Activated CD4-positive, alpha-beta memory T cell treated with anti-CD3 and anti-CD28 coated beads for 36 hours (primary cell): ENCODE results near the gene ARFGAP1. TPM values are rescaled to one million over a fixed set of nuclear protein-coding genes. Genes with fewer than 3 reads are reported as not detected.

Experiments used
- CTCF ChIA-PET: fragments of 350-600 bp; sonication (Branson Sonifier 250); formaldehyde crosslinking; loops from one replicate; lab custom pipeline; 2021; ENCODE audit warnings: antibody characterized with exemption, inconsistent platforms; lab: Charles Lee
- POLR2A ChIA-PET: fragments of 350-600 bp; sonication (Branson Sonifier 250); formaldehyde crosslinking; loops from one replicate; lab custom pipeline; 2021; ENCODE audit warnings: antibody characterized with exemption; lab: Charles Lee
- DNase-seq: peaks from one replicate; pipeline ENCODE4 v3.0.0-alpha.2; 2020
- H3K27ac Mint-ChIP-seq: one replicate; pipeline ENCODE4 v1.8.0; 2021; ENCODE audit warnings: mixed read lengths
- H3K27me3 Mint-ChIP-seq: one replicate; pipeline ENCODE4 v1.8.0; 2021; ENCODE audit warnings: mixed read lengths
- H3K36me3 Mint-ChIP-seq: one replicate; pipeline ENCODE4 v1.8.0; 2021; ENCODE audit warnings: mixed read lengths
- H3K4me1 Mint-ChIP-seq: one replicate; pipeline ENCODE4 v1.8.0; 2021; ENCODE audit warnings: low read depth, mixed read lengths
- H3K4me3 Mint-ChIP-seq: one replicate; pipeline ENCODE4 v1.8.0; 2021; ENCODE audit warnings: mild to moderate bottlenecking, mixed read lengths
- H3K9me3 Mint-ChIP-seq: one replicate; pipeline ENCODE4 v1.8.0; 2021; ENCODE audit warnings: mixed read lengths
- intact Hi-C: fragments of 100-400 bp; cut with micrococcal nuclease; formaldehyde crosslinking; loops from one replicate; pipeline ENCODE4 v1.15.1; 2023
- total RNA-seq, 2 experiments: library from RNA; stranded (reverse); gene quantifications; one replicate each; pipeline ENCODE4 v1.2.3, GENCODE V29; 2021

ARFGAP1 gene
- total RNA-seq, 2 experiments from 2014 or later: 68.4 to 72.4 TPM

GRCh38 chr20:63264000-63264399, 8.6 kb upstream of the ARFGAP1 start:
- intact Hi-C loops: no loop called here
- H3K9me3 Mint-ChIP-seq: no peaks in the 10 kb centered on the region
- ChIA-PET POLR2A (no interaction called here), CTCF (no interaction called here)
- H3K4me1 Mint-ChIP-seq: peaks cover 2% of the 10 kb centered on the region
- H3K27ac Mint-ChIP-seq: no peak overlapping the region
- no peaks in the 10 kb centered on the region for H3K36me3 Mint-ChIP-seq
- DNase-seq: no peak
- H3K27me3 Mint-ChIP-seq: peaks cover 15% of the 10 kb centered on the region
- H3K4me3 Mint-ChIP-seq: no peak overlapping the region

- Mint-ChIP-seq H3K27ac (no peak overlapping the region), H3K4me1 (peaks cover 2% of the 10 kb centered on the region), H3K36me3 (no peaks in the 10 kb centered on the region), H3K27me3 (peaks cover 11% of the 10 kb centered on the region), H3K4me3 (no peak overlapping the region), H3K9me3 (no peaks in the 10 kb centered on the region)
- CTCF ChIA-PET: interaction anchor here (2.2 kb wide), 1 partner anchor 41 kb away, joined by 12 read pairs; no protein-coding TSS in a partner anchor
- intact Hi-C loops: no loop called here
- no peak for DNase-seq
- POLR2A ChIA-PET: no interaction called here
Observed at GRCh38 chr20:63264519-63264918, 8.1 kb upstream of the ARFGAP1 start.

DNA sequence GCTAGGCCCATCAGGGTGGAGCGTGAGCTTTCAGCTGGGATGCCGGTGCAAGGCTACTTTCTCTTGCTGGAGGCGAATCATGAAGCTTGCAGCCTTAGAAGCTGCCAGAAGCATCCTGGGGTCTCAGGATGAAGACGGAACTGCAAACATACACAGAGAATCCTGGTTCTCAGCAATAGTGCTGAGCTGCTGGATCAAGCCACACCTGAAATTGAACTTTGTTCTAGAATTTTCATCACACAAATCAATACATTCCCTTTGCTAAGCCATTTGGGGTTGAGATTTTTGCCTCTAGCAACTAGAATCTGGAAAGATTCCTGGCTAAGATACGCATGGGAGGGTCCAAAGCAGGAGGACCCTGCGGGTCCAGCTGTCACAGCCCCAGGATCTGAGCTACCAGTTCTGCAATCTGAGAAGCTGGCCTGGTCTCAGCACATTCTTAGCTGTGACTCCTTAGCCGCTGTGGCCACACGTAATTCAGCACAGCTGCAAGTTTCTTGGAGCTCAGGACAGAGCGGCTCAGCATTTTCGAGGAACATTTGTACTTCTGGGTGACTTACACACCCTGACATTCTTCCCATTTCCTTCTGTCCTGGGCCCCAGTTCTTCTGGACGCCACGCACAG, 6.6 kb upstream of the ARFGAP1 start:
- Mint-ChIP-seq H3K4me3 (no peak overlapping the region), H3K4me1 (peaks cover 2% of the 10 kb centered on the region), H3K27me3 (peaks cover 11% of the 10 kb centered on the region), H3K27ac (no peak overlapping the region), H3K9me3 (no peaks in the 10 kb centered on the region), H3K36me3 (no peaks in the 10 kb centered on the region)
- CTCF ChIA-PET: interaction anchor here (2.2 kb wide), 1 partner anchor 42 kb away, joined by 12 read pairs; no protein-coding TSS in a partner anchor
- intact Hi-C loops: no loop called here
- POLR2A ChIA-PET: no interaction called here
- DNase-seq: no peak

- peaks cover 6% of the 10 kb centered on the region for H3K4me1 Mint-ChIP-seq
- no peak overlapping the region for H3K4me3 Mint-ChIP-seq
- no peak for DNase-seq
- intact Hi-C loops: no loop called here
- H3K36me3 Mint-ChIP-seq: no peaks in the 10 kb centered on the region
- peaks cover 10% of the 10 kb centered on the region for H3K27me3 Mint-ChIP-seq
- no peak overlapping the region for H3K27ac Mint-ChIP-seq
- no peaks in the 10 kb centered on the region for H3K9me3 Mint-ChIP-seq
- CTCF ChIA-PET: interaction anchor here (1.2 kb wide), 1 partner anchor 45 kb away, joined by 3 read pairs; no protein-coding TSS in a partner anchor
- POLR2A ChIA-PET: no interaction called here
Observed at GRCh38 chr20:63267691-63268090, 4.9 kb upstream of the ARFGAP1 start.

- Mint-ChIP-seq H3K27me3 (peaks cover 10% of the 10 kb centered on the region), H3K4me3 (no peak overlapping the region), H3K4me1 (peaks cover 6% of the 10 kb centered on the region), H3K9me3 (no peaks in the 10 kb centered on the region), H3K27ac (no peak overlapping the region), H3K36me3 (no peaks in the 10 kb centered on the region)
- intact Hi-C loops: no loop called here
- ChIA-PET CTCF (no interaction called here), POLR2A (no interaction called here)
- no peak for DNase-seq
Observed at GRCh38 chr20:63268256-63268655, 4.4 kb upstream of the ARFGAP1 start.

- POLR2A ChIA-PET: no interaction called here
- DNase-seq: no peak
- CTCF ChIA-PET: interaction anchor here (2.1 kb wide), 1 partner anchor 45 kb away, joined by 8 read pairs; no protein-coding TSS in a partner anchor
- no peaks in the 10 kb centered on the region for H3K9me3 Mint-ChIP-seq
- no peak overlapping the region for H3K4me3 Mint-ChIP-seq
- no peak overlapping the region for H3K27ac Mint-ChIP-seq
- intact Hi-C loops: no loop called here
- peaks cover 11% of the 10 kb centered on the region for H3K4me1 Mint-ChIP-seq
- peaks cover 10% of the 10 kb centered on the region for H3K27me3 Mint-ChIP-seq
- no peaks in the 10 kb centered on the region for H3K36me3 Mint-ChIP-seq
Observed at GRCh38 chr20:63268671-63269439, 3.8 kb upstream of the ARFGAP1 start.

DNA sequence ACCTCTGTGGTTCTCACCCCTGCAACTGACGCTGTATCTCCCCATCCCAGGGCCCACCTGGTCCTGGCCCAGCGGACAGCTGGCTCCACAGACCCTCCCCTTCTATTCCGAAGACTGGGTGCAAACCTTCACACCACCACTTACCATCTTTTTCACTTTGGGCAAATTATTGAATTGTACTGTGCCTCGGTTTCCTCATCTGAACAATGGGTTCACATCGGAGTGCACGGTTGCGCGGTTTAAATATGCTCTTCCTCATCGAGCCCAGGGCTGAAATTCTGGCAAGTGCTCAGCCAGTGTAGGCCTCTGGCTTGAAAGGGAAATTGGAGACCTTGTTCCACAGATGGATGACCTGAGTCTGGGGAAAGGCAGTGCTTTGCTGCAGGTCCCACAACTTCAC, 2.9 kb upstream of the ARFGAP1 start:
- Mint-ChIP-seq H3K27ac (no peak overlapping the region), H3K4me3 (no peak overlapping the region), H3K9me3 (no peaks in the 10 kb centered on the region), H3K4me1 (peaks cover 18% of the 10 kb centered on the region), H3K36me3 (no peaks in the 10 kb centered on the region), H3K27me3 (peaks cover 7% of the 10 kb centered on the region)
- intact Hi-C loops: loop anchor here (5.0 kb wide), 1 partner anchor 52 kb away; the partner anchor contains the start of gene YTHDF1
- POLR2A ChIA-PET: no interaction called here
- CTCF ChIA-PET: interaction anchor here (2.1 kb wide), 1 partner anchor 46 kb away, joined by 8 read pairs; no protein-coding TSS in a partner anchor
- no peak for DNase-seq

DNA sequence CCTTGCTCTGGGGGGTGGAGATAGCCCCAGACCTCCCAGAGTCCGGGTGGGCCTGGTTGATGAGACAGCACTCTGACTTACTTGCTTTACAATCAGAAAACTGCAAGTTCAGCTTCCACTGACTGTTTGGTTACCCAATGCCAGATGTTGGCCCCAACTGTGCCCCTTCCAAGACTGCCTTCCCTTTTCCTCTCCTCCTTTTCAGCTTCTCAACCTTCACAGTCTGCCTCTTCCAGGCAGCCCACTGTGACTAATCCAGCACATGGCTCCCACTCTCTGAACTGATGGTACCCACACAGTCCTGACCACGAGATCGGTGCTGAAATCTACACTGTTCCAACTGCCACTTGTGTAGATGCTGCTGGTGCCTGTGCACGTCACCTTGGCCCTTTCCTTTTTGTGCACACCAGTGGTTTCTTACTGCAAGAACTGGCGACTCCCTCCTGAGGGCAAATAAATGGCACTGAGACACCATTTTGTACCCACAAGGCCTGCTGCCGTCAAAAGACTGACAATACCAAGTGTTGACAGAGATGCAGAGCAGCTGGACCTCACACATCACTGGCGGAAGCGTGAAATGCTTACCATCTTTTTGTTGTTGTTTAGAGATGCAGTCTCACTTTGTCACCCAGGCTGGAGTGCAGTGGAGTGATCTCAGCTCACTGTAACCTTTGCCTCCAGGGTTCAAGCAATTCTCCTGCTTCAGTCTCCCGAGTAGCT, 1.8 kb upstream of the ARFGAP1 start:
- no peak overlapping the region for H3K27ac Mint-ChIP-seq
- POLR2A ChIA-PET: no interaction called here
- H3K4me1 Mint-ChIP-seq: peaks cover 24% of the 10 kb centered on the region
- H3K4me3 Mint-ChIP-seq: peak overlapping the region; percentile 13
- H3K9me3 Mint-ChIP-seq: no peaks in the 10 kb centered on the region
- H3K27me3 Mint-ChIP-seq: peaks cover 6% of the 10 kb centered on the region
- DNase-seq: no peak
- intact Hi-C loops: loop anchor here (5.0 kb wide), 1 partner anchor 53 kb away; the partner anchor contains the start of gene YTHDF1
- CTCF ChIA-PET: interaction anchor here (1.0 to 3.0 kb wide), 3 partner anchors 47 to 56 kb away, joined by 3 to 25 read pairs (median 8); no protein-coding TSS in a partner anchor
- no peaks in the 10 kb centered on the region for H3K36me3 Mint-ChIP-seq

DNA sequence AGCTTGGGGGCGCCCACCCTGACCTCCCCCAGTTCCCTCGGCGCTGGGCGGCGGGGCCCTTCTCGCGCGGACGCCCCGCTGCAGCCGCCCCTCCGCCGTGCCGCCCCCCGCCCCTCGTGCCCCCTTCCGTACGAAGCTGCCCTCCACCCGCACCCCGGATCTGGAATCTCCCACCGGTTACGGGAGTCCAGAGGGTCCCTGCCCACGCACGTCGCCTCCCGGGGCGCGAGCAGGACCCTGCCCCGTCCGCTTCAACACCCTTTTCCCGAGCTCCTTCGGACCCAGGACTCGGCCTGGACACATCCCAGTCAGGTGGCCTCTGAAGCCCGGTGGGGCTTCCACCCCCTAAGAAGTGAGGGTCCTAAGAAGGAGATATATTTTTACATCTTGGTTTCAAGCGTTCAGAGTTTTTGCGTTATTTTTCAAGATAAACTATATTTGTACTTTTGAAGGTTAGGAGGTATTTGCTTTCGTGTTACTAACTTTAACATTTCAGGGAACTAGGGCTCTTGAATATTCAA, 506 bp downstream of the ARFGAP1 start:
- H3K4me1 Mint-ChIP-seq: peaks cover 24% of the 10 kb centered on the region
- H3K4me3 Mint-ChIP-seq: peak overlapping the region; percentile 81
- no peak for DNase-seq
- POLR2A ChIA-PET: interaction anchor here (1.0 to 1.5 kb wide), 2 partner anchors 15 to 58 kb away, joined by 3 to 6 read pairs; no protein-coding TSS in a partner anchor
- H3K36me3 Mint-ChIP-seq: peaks cover 4% of the 10 kb centered on the region
- CTCF ChIA-PET: interaction anchor here (0.7 to 3.0 kb wide), 4 partner anchors 8 to 50 kb away, joined by 3 to 25 read pairs (median 4); no protein-coding TSS in a partner anchor
- H3K27me3 Mint-ChIP-seq: no peaks in the 10 kb centered on the region
- no peaks in the 10 kb centered on the region for H3K9me3 Mint-ChIP-seq
- intact Hi-C loops: loop anchor here (5.0 kb wide), 1 partner anchor 56 kb away; the partner anchor contains the start of gene YTHDF1
- H3K27ac Mint-ChIP-seq: peak overlapping the region; percentile 61

DNA sequence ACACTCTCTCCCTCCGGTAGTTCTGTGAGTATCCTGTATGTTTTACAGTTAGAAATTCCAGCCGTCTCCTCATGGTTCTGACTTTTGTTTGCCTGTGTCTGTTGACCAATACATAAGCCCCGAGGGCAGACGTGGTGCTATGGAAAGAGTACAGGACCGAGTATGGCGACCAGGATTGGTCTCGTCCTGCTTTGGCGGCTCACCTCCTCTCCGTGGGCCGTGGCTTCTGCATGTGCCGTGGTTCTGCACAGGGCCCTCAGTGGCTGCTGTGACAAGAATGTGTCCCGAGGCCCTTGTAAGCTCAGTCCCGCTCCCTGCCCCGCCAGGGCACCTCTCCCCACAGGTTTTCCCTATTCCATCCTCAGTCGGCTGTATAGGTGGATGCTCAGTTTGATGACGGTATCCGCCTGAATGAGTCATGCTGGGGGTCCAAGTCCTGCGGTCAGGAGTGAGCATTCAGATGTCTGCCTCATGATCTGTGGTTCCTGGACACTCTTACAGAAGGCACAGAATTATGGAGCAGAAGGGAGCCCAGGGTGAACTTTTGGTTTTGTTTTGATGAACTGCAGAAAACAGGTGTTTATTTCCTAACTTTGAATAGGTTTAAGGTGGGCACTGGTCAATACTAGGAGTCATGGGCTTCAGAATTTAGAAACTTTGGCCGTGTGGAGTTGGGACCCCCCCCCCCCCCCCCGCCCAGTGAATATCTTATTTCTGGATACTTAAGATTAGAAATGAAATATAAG, 1.2 kb downstream of the ARFGAP1 start:
- Mint-ChIP-seq H3K4me3 (peak overlapping the region; percentile 81), H3K27ac (peak overlapping the region; percentile 61), H3K27me3 (no peaks in the 10 kb centered on the region), H3K9me3 (no peaks in the 10 kb centered on the region), H3K36me3 (peaks cover 7% of the 10 kb centered on the region), H3K4me1 (peaks cover 24% of the 10 kb centered on the region)
- intact Hi-C loops: loop anchor here (5.0 kb wide), 1 partner anchor 57 kb away; the partner anchor contains the start of gene YTHDF1
- DNase-seq: peak; percentile 12
- POLR2A ChIA-PET: interaction anchor here (1.0 to 1.5 kb wide), 2 partner anchors 14 to 59 kb away, joined by 3 to 6 read pairs; no protein-coding TSS in a partner anchor
- CTCF ChIA-PET: interaction anchor here (0.7 to 3.0 kb wide), 3 partner anchors 18 to 50 kb away, joined by 3 to 25 read pairs (median 3); no protein-coding TSS in a partner anchor
